SK-N-SH treated with all-trans-retinoic acid at 6 μM for 48 hours (cell line): ENCODE measurements around the gene ERBIN.

Experiments
- ARNTL ChIP-seq: fragments of 450-650 bp; formaldehyde crosslinking; IDR thresholded peaks from 2 replicates; pipeline ENCODE4 v1.5.0; 2020; ENCODE audit warnings: low read depth, mild to moderate bottlenecking, moderate library complexity, borderline replicate concordance
- BACH2 ChIP-seq: fragments of 250-450 bp; sonication (Bioruptor Pico); IDR thresholded peaks from 2 replicates; pipeline ENCODE4 v1.9.0; 2021; ENCODE audit warnings: mild to moderate bottlenecking, borderline replicate concordance
- GLIS3 ChIP-seq: fragments of 250-450 bp; sonication (Bioruptor Pico); IDR thresholded peaks from 2 replicates; pipeline ENCODE4 v1.5.0; 2020; ENCODE audit warnings: mild to moderate bottlenecking, moderate library complexity
- OSR1 ChIP-seq: fragments of 250-450 bp; sonication (Bioruptor Pico); IDR thresholded peaks from 2 replicates; pipeline ENCODE4 v1.8.0; 2022; ENCODE audit warnings: moderate library complexity, mild to moderate bottlenecking, inconsistent platforms
- SNAI2 ChIP-seq: fragments of 250-450 bp; sonication (Bioruptor Pico); IDR thresholded peaks from 2 replicates; pipeline ENCODE4 v1.5.0; 2020; ENCODE audit warnings: mild to moderate bottlenecking, moderate library complexity
- ZFP3 ChIP-seq: fragments of 250-450 bp; sonication (Bioruptor Pico); IDR thresholded peaks from 2 replicates; pipeline ENCODE4 v1.5.0; 2020; ENCODE audit warnings: mild to moderate bottlenecking, moderate library complexity
- ZFP30 ChIP-seq: fragments of 450-650 bp; formaldehyde crosslinking; IDR thresholded peaks from 2 replicates; pipeline ENCODE4 v1.5.0; 2022; ENCODE audit warnings: mild to moderate bottlenecking, moderate library complexity
- ZNF8 ChIP-seq: fragments of 450-650 bp; formaldehyde crosslinking; IDR thresholded peaks from 2 replicates; pipeline ENCODE4 v1.5.0; 2020; ENCODE audit warnings: mild to moderate bottlenecking, moderate library complexity
- TF ChIP-seq, protein P1 (sequence below): fragments of 250-450 bp; sonication (Bioruptor Pico); IDR thresholded peaks from 2 replicates; pipeline ENCODE4 v1.8.0; 2020; ENCODE audit warnings: mild to moderate bottlenecking, moderate library complexity, borderline replicate concordance
- TF ChIP-seq, protein P2 (sequence below): fragments of 250-450 bp; sonication (Bioruptor Pico); IDR thresholded peaks from 2 replicates; pipeline ENCODE4 v1.8.0; 2021; ENCODE audit warnings: low read depth, mild to moderate bottlenecking, moderate library complexity, borderline replicate concordance

DNA sequence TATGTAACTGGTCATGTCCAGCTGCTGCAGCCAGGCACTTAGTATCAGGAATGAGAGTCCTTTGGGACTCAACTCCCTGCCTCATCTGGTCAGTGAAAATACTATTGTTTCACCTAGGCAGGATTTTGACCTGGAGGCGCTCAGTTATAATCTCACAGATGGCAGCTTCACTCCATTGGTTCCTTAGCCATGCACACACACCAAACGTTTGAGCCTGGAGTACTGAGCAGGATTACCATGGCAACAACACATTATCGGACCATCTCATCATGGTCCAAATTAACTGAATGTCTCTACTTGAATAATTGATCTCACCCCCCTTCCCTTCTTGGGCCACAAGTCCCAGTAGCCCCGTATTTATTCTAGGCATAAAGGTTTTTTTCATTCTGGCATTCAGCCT lies 202.8 kb downstream of the ERBIN start:
- no peak for TF ChIP-seq ZFP30 (CRISPR knock-in tag)
- TF ChIP-seq OSR1 = no peak
- TF ChIP-seq, protein P1, sequence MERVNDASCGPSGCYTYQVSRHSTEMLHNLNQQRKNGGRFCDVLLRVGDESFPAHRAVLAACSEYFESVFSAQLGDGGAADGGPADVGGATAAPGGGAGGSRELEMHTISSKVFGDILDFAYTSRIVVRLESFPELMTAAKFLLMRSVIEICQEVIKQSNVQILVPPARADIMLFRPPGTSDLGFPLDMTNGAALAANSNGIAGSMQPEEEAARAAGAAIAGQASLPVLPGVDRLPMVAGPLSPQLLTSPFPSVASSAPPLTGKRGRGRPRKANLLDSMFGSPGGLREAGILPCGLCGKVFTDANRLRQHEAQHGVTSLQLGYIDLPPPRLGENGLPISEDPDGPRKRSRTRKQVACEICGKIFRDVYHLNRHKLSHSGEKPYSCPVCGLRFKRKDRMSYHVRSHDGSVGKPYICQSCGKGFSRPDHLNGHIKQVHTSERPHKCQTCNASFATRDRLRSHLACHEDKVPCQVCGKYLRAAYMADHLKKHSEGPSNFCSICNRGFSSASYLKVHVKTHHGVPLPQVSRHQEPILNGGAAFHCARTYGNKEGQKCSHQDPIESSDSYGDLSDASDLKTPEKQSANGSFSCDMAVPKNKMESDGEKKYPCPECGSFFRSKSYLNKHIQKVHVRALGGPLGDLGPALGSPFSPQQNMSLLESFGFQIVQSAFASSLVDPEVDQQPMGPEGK = no peak
- TF ChIP-seq SNAI2 (CRISPR knock-in tag) = no peak
- no peak for TF ChIP-seq ZNF8 (CRISPR knock-in tag)
- TF ChIP-seq, protein P2, sequence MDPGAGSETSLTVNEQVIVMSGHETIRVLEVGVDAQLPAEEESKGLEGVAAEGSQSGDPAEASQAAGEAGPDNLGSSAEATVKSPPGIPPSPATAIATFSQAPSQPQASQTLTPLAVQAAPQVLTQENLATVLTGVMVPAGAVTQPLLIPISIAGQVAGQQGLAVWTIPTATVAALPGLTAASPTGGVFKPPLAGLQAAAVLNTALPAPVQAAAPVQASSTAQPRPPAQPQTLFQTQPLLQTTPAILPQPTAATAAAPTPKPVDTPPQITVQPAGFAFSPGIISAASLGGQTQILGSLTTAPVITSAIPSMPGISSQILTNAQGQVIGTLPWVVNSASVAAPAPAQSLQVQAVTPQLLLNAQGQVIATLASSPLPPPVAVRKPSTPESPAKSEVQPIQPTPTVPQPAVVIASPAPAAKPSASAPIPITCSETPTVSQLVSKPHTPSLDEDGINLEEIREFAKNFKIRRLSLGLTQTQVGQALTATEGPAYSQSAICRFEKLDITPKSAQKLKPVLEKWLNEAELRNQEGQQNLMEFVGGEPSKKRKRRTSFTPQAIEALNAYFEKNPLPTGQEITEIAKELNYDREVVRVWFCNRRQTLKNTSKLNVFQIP = no peak
- no peak for TF ChIP-seq GLIS3 (CRISPR knock-in tag)
- no peak for TF ChIP-seq ZFP3 (CRISPR knock-in tag)
- TF ChIP-seq ARNTL (CRISPR knock-in tag) = no peak
- no peak for TF ChIP-seq BACH2
